GM18858 (cell line): ENCODE results near the gene CTTNBP2NL.
"Not testable (repeated sequence)": the region's sequence is repeated elsewhere in the genome, so short reads cannot be mapped to it uniquely, and the experiment has no call there.

Source experiments
- ATAC-seq: cut with Tn5 transposase; IDR thresholded peaks from one replicate; pipeline ENCODE4 v1.9.1; 2021; ENCODE audit not compliant: unreplicated experiment

The CTTNBP2NL gene

GRCh38 chr1:112460615-112461014 is 64.6 kb downstream of the CTTNBP2NL start:
- no peak for ATAC-seq

DNA sequence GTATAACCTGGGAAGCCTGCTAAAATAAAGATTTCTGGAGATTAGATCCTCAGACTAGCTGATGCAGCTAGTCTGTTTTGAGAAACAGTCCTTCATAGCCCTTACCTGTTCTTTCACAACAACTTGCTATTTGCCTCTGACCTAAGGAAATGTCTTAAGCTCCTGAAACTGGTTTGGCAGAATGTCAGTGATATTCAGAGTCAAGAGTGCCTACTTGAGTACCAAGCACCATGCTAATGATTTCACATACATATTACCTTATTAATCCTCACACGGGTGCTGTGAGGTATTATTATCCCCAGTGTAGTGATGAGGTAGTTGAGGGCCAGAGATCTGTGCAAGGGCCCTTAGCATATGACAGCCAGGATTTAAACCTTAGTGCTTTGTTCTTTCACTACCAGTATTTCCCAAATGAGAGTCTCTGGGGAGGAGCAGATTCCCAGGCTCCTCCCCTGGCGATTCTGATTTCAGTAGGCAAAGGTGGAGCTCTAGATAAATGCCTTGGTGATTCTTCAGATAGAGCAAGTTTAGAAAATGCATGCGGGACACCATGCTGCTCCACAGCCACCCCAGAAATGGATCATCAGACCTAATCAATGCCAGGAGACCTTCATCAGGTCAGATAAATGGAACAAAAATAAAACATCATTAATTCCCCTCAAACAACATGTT is 65.3 kb downstream of the CTTNBP2NL start:
- no peak for ATAC-seq

- ATAC-seq: no peak
Observed at GRCh38 chr1:112462953-112463279, 66.9 kb downstream of the CTTNBP2NL start.

DNA sequence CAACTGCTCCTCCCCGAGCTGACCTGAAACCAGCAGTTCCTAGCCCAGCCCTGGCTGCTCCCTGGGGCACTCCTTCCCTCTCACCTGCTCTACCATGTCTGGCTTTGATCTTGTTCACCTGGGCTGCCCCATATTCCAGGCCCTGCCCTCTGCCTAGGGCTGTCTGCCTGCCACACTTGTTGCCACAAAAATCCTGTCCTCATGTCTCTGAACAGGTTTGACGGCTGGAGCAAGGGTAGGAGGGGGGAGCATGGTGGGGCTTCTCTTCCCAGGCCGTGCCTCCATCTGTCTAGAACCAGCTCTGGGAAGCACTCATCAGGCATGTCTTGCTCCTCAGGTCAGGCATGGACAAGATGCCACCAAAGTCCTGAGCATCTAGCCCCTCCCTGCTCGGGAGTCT is 68.5 kb downstream of the CTTNBP2NL start:
- ATAC-seq: no peak

GRCh38 chr1:112465122-112465521 is 69.1 kb downstream of the CTTNBP2NL start:
- ATAC-seq: no peak

DNA sequence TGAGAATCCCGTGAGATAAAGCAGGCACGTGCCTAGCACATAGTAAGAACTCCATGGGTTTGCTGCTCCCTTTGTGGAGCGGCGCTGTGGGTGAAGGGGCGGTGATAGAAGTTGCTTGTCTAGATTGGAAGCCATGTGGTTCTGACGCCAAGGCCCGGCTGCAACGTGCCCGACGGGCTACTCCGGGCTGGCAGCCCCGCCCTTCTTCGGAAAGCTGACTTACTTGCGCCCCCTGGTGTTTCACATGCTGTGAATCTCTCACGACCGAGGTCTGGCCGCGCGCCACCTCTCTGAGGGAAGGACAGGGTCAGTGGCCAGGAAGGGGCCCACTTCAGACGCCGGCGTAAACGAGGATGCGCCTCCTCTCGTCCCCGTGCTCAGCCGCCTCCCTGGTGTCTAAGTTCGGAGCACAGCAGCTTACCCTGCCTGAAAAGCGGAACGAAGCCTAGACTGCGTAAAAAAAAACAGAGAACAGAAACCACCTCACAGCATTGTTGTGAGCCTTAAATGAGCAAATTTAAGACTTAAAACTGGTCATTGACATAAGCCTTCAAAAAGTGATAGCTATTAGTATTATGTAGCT is 70.2 kb downstream of the CTTNBP2NL start:
- ATAC-seq: peak; percentile 95

DNA sequence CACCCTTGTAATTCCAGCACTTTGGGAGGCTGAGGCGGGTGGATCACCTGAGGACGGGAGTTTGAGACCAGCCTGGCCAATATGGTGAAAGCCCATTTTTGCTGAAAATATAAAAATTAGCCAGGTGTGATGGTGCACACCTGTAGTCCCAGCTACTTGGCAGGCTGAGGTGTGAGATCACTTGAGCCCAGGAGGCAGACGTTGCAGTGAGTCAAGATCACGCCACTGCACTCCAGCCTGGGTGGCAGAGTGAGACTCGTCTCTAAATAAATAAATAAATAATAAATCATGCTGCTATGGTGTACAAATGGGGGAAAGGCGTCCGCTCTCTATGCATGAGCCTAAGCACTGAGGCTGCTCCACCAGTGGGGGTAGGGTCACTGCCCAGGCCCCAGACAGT is 74.3 kb downstream of the CTTNBP2NL start:
- ATAC-seq: not testable (repeated sequence)

GRCh38 chr1:112470966-112471365 is 75.0 kb downstream of the CTTNBP2NL start:
- no peak for ATAC-seq

DNA sequence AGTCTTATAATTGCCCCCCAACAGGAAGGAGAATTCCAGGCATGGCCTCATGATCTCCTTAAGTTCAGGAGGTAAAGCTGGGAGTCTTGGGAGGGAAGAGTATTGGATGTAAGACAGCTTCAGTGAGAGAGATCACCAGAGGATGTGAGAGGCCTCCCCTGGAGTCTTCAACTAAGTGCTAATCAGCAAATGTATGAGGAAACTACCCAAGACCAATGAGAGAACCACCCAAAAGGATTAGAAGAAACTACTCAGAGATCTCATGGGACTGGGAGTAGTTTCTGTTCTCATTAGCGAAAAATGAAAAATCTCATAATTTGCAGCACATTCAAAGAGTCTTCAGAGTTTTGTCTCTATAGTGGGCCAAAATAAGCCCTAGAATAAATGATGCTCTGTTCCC is 76.1 kb downstream of the CTTNBP2NL start:
- no peak for ATAC-seq

DNA sequence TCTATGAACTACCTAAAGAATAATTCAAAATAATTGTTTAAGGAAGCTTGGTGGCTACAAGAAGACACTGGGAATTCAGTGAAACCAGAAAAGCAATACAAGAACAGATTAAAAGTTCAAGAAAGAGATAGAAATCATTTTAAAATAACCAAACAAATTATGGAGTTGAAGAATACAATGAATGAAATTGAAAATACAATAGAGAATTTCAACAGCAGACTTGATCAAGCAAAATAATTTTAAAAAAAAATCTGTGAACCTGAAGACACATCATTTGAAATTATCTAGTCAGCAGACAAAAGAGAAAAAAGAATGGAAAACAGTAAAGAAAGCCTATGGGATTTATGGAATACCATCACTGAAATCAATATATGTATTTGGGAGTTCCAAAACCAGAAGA is 81.5 kb downstream of the CTTNBP2NL start:
- no peak for ATAC-seq

GRCh38 chr1:112478314-112478713 is 82.3 kb downstream of the CTTNBP2NL start:
- ATAC-seq: no peak

DNA sequence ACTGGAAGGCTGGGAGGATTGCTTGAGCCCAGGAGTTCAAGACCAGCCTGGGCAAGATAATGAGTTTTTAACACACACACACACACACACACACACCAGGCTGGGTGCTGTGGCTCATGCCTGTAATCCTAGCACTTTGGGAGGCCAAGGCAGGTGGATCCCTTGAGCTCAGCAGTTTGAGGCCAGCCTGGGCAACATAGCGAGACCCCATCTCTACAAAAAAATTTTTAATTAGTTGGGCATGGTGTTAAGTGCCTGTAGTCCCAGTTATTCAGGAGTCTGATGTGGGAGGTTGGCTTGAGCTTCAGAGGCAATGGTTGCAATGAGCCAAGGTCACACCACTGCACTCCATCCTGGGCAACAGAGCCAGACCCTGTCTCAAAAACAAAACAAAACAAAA is 90.0 kb downstream of the CTTNBP2NL start:
- ATAC-seq: not testable (repeated sequence)

DNA sequence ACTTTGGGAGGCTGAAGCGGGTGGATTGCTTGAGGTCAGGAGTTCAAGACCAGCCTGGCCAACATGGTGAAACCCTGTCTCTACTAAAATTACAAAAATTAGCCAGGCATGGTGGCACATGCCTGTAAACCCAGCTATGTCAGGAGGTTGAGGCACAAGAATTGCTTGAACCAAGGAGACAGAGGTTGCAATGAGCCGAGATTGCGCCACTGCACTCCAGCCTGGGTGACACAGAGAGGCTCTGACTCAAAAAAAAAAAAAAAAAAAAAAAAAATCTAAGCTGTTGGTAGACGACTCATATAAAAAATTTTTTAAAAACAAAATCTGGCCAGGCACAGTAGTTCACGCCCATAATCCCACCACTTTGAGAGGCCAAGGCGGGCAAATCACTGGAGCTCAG is 91.7 kb downstream of the CTTNBP2NL start:
- ATAC-seq: not testable (repeated sequence)

GRCh38 chr1:112488141-112488540 is 92.1 kb downstream of the CTTNBP2NL start:
- ATAC-seq: no peak

GRCh38 chr1:112492076-112492475 is 96.1 kb downstream of the CTTNBP2NL start:
- ATAC-seq: no peak

- no peak for ATAC-seq
Observed at GRCh38 chr1:112493351-112493750, 97.3 kb downstream of the CTTNBP2NL start.

DNA sequence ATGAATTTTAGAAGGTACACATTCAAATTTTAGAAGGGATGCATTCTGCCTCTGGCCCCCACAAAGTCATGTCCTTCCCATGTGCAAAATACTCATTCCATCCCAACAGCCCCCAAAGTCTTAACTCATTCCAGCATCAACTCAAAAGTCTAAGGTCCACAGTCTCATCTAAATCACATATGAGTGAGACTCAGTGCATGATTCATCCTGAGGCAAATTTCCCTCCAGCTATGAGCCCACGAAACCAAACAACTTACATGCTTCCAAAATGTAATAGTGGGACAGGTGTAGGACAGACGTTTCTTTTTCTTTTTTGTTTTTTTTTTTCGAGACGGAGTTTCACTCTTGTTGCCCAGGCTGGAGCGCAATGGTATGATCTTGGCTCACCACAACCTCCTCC is 100.3 kb downstream of the CTTNBP2NL start:
- ATAC-seq: no peak

GRCh38 chr1:112501810-112502641 is 106.0 kb downstream of the CTTNBP2NL start:
- ATAC-seq: no peak

GRCh38 chr1:112502826-112503225 is 106.8 kb downstream of the CTTNBP2NL start:
- ATAC-seq: no peak

GRCh38 chr1:112504001-112504660 is 108.1 kb downstream of the CTTNBP2NL start:
- no peak for ATAC-seq

GRCh38 chr1:112504661-112505399 is 108.8 kb downstream of the CTTNBP2NL start:
- no peak for ATAC-seq
